SK-N-SH treated with all-trans-retinoic acid at 6 μM for 48 hours (cell line): ENCODE data around the gene DNAAF8.

Experiments
- CSDC2 ChIP-seq: fragments of 250-450 bp; sonication (Bioruptor Pico); IDR thresholded peaks from 2 replicates; pipeline ENCODE4 v1.5.0; 2020; ENCODE audit warnings: mild to moderate bottlenecking, moderate library complexity
- ESRRG ChIP-seq: fragments of 250-450 bp; sonication (Bioruptor Pico); IDR thresholded peaks from 2 replicates; pipeline ENCODE4 v1.6.1; 2021; ENCODE audit warnings: mild to moderate bottlenecking
- ISL1 ChIP-seq: fragments of 250-450 bp; sonication (Bioruptor Pico); IDR thresholded peaks from 2 replicates; pipeline ENCODE4 v2.1.2; 2022; ENCODE audit warnings: mild to moderate bottlenecking, moderate library complexity
- RARB ChIP-seq: fragments of 250-450 bp; sonication (Bioruptor Pico); IDR thresholded peaks from 2 replicates; pipeline ENCODE4 v1.8.0; 2021; ENCODE audit warnings: mild to moderate bottlenecking, moderate library complexity
- ZC3H10 ChIP-seq: fragments of 250-450 bp; sonication (Bioruptor Pico); IDR thresholded peaks from 2 replicates; pipeline ENCODE4 v1.5.1; 2021; ENCODE audit warnings: mild to moderate bottlenecking, moderate library complexity
- ZFP3 ChIP-seq: fragments of 250-450 bp; sonication (Bioruptor Pico); IDR thresholded peaks from 2 replicates; pipeline ENCODE4 v1.5.0; 2020; ENCODE audit warnings: mild to moderate bottlenecking, moderate library complexity
- ZNF565 ChIP-seq: fragments of 450-650 bp; formaldehyde crosslinking; conservative IDR thresholded peaks from 2 replicates; pipeline ENCODE4 v1.5.0; 2020; ENCODE audit warnings: low read depth, mild to moderate bottlenecking, moderate library complexity
- ZNF8 ChIP-seq: fragments of 450-650 bp; formaldehyde crosslinking; IDR thresholded peaks from 2 replicates; pipeline ENCODE4 v1.5.0; 2020; ENCODE audit warnings: mild to moderate bottlenecking, moderate library complexity
- TF ChIP-seq, protein P1 (sequence below): fragments of 250-450 bp; sonication (Bioruptor Pico); IDR thresholded peaks from 2 replicates; pipeline ENCODE4 v1.8.0; 2020; ENCODE audit warnings: mild to moderate bottlenecking, moderate library complexity, borderline replicate concordance
- TF ChIP-seq, protein P2 (sequence below): fragments of 250-450 bp; sonication (Bioruptor Pico); IDR thresholded peaks from 2 replicates; pipeline ENCODE4 v1.5.1; 2021; ENCODE audit warnings: mild to moderate bottlenecking, moderate library complexity
- TF ChIP-seq, protein P3 (sequence below): fragments of 250-450 bp; sonication (Bioruptor Pico); IDR thresholded peaks from 2 replicates; pipeline ENCODE4 v1.5.1; 2020; ENCODE audit warnings: low read depth, mild to moderate bottlenecking, moderate library complexity
- TF ChIP-seq, protein P4 (sequence below): fragments of 250-450 bp; sonication (Bioruptor Pico); IDR thresholded peaks from 2 replicates; pipeline ENCODE4 v1.8.0; 2021; ENCODE audit warnings: low read depth, mild to moderate bottlenecking, moderate library complexity, borderline replicate concordance

DNA sequence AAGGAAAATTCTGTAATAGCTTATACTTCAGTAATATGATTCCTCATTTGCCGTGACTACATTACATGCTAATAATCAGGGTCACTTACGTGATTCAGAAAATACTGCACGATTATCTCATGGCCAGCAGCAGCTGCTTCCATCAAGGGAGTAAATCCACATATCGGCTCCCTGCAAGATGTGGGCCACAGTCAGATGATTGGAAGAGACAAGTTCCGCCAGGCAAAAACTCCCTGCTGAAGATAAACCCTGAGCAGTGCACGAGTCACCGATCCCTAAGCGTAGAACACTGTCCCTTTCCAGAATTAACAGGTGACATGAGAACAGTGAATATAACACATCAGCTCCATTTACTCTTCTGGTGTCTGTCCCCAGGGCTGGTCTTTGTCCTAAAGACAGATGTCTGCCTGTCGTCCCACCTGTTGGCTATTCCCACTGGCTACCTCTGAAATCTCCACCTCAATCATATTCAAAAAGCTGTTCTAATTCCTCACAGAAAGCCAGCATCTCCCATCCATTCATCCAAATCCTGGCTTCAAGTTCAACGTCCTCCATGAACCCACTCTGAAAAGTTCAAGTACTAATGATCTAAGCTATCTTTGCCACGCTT, 9.6 kb upstream of the DNAAF8 start:
- TF ChIP-seq, protein P1, sequence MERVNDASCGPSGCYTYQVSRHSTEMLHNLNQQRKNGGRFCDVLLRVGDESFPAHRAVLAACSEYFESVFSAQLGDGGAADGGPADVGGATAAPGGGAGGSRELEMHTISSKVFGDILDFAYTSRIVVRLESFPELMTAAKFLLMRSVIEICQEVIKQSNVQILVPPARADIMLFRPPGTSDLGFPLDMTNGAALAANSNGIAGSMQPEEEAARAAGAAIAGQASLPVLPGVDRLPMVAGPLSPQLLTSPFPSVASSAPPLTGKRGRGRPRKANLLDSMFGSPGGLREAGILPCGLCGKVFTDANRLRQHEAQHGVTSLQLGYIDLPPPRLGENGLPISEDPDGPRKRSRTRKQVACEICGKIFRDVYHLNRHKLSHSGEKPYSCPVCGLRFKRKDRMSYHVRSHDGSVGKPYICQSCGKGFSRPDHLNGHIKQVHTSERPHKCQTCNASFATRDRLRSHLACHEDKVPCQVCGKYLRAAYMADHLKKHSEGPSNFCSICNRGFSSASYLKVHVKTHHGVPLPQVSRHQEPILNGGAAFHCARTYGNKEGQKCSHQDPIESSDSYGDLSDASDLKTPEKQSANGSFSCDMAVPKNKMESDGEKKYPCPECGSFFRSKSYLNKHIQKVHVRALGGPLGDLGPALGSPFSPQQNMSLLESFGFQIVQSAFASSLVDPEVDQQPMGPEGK (CRISPR knock-in tag) = no peak
- TF ChIP-seq, protein P2, sequence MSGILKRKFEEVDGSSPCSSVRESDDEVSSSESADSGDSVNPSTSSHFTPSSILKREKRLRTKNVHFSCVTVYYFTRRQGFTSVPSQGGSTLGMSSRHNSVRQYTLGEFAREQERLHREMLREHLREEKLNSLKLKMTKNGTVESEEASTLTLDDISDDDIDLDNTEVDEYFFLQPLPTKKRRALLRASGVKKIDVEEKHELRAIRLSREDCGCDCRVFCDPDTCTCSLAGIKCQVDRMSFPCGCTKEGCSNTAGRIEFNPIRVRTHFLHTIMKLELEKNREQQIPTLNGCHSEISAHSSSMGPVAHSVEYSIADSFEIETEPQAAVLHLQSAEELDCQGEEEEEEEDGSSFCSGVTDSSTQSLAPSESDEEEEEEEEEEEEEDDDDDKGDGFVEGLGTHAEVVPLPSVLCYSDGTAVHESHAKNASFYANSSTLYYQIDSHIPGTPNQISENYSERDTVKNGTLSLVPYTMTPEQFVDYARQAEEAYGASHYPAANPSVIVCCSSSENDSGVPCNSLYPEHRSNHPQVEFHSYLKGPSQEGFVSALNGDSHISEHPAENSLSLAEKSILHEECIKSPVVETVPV (CRISPR knock-in tag) = no peak
- TF ChIP-seq, protein P3, sequence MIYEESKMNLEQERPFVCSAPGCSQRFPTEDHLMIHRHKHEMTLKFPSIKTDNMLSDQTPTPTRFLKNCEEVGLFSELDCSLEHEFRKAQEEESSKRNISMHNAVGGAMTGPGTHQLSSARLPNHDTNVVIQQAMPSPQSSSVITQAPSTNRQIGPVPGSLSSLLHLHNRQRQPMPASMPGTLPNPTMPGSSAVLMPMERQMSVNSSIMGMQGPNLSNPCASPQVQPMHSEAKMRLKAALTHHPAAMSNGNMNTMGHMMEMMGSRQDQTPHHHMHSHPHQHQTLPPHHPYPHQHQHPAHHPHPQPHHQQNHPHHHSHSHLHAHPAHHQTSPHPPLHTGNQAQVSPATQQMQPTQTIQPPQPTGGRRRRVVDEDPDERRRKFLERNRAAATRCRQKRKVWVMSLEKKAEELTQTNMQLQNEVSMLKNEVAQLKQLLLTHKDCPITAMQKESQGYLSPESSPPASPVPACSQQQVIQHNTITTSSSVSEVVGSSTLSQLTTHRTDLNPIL (CRISPR knock-in tag) = no peak
- TF ChIP-seq ZNF565 (CRISPR knock-in tag) (no peak), RARB (CRISPR knock-in tag) (no peak), ZNF8 (CRISPR knock-in tag) (no peak), ESRRG (no peak), ZC3H10 (CRISPR knock-in tag) (no peak), ZFP3 (CRISPR knock-in tag) (no peak), ISL1 (CRISPR knock-in tag) (no peak), CSDC2 (CRISPR knock-in tag) (no peak)
- TF ChIP-seq, protein P4, sequence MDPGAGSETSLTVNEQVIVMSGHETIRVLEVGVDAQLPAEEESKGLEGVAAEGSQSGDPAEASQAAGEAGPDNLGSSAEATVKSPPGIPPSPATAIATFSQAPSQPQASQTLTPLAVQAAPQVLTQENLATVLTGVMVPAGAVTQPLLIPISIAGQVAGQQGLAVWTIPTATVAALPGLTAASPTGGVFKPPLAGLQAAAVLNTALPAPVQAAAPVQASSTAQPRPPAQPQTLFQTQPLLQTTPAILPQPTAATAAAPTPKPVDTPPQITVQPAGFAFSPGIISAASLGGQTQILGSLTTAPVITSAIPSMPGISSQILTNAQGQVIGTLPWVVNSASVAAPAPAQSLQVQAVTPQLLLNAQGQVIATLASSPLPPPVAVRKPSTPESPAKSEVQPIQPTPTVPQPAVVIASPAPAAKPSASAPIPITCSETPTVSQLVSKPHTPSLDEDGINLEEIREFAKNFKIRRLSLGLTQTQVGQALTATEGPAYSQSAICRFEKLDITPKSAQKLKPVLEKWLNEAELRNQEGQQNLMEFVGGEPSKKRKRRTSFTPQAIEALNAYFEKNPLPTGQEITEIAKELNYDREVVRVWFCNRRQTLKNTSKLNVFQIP (CRISPR knock-in tag) = no peak
